Activated CD8-positive, alpha-beta T cell treated with anti-CD3 and anti-CD28 coated beads for 36 hours (primary cell): ENCODE data around the gene VAV2. TPM values are rescaled to one million over a fixed set of nuclear protein-coding genes. Genes with fewer than 3 reads are reported as not detected.

Experiments used
- ATAC-seq: fragments of 200-7000 bp; cut with Tn5 transposase; one replicate; pipeline ENCODE4 v1.10.0; 2021; ENCODE audit warnings: mild to moderate bottlenecking, moderate library complexity
- CTCF ChIA-PET: fragments of 350-600 bp; sonication (Branson Sonifier 250); formaldehyde crosslinking; loops from one replicate; lab custom pipeline; 2021; ENCODE audit warnings: antibody characterized with exemption; lab: Charles Lee
- POLR2A ChIA-PET: fragments of 350-600 bp; sonication (Branson Sonifier 250); formaldehyde crosslinking; loops from one replicate; lab custom pipeline; 2021; ENCODE audit warnings: antibody characterized with exemption; lab: Charles Lee
- DNase-seq: peaks from one replicate; pipeline ENCODE4 v3.0.0-alpha.2; 2020
- H3K27ac Mint-ChIP-seq: one replicate; pipeline ENCODE4 v1.8.0; 2021; ENCODE audit warnings: mild to moderate bottlenecking, mixed read lengths
- H3K27me3 Mint-ChIP-seq: one replicate; pipeline ENCODE4 v1.8.0; 2021; ENCODE audit warnings: mixed read lengths
- H3K36me3 Mint-ChIP-seq: one replicate; pipeline ENCODE4 v1.8.0; 2021; ENCODE audit warnings: low read depth, mixed read lengths
- H3K4me1 Mint-ChIP-seq: one replicate; pipeline ENCODE4 v1.8.0; 2021; ENCODE audit warnings: low read depth, mixed read lengths
- H3K4me3 Mint-ChIP-seq: one replicate; pipeline ENCODE4 v1.8.0; 2021; ENCODE audit warnings: mild to moderate bottlenecking, moderate library complexity, mixed read lengths
- H3K9me3 Mint-ChIP-seq: one replicate; pipeline ENCODE4 v1.8.0; 2021; ENCODE audit warnings: mixed read lengths
- CTCF ChIP-seq: fragments of 200-600 bp; IDR thresholded peaks from one replicate; pipeline ENCODE4 v1.8.0; 2022; ENCODE audit warnings: antibody characterized with exemption, mild to moderate bottlenecking
- intact Hi-C: fragments of 100-400 bp; cut with micrococcal nuclease; formaldehyde crosslinking; loops from one replicate; pipeline ENCODE4 v1.10.0; 2022
- total RNA-seq, 2 experiments: library from RNA; stranded (reverse); gene quantifications; one replicate each; pipeline ENCODE4 v1.2.3, GENCODE V29; 2021

Gene VAV2
- total RNA-seq, 2 experiments from 2014 or later = 5.1 to 5.4 TPM

- no peaks in the 10 kb centered on the region for H3K9me3 Mint-ChIP-seq
- CTCF ChIA-PET = no interaction called here
- POLR2A ChIA-PET = no interaction called here
- no peak for TF ChIP-seq CTCF
- ATAC-seq (no peak), DNase-seq (no peak)
- no peak overlapping the region for H3K4me3 Mint-ChIP-seq
- intact Hi-C loops = no loop called here
- no peak overlapping the region for H3K27ac Mint-ChIP-seq
- no peaks in the 10 kb centered on the region for H3K36me3 Mint-ChIP-seq
- no peaks in the 10 kb centered on the region for H3K27me3 Mint-ChIP-seq
- H3K4me1 Mint-ChIP-seq = no peaks in the 10 kb centered on the region
These were observed 109.0 kb downstream of the VAV2 start for GRCh38 chr9:133882849-133883755.

- H3K9me3 Mint-ChIP-seq = no peaks in the 10 kb centered on the region
- ATAC-seq = no peak
- intact Hi-C loops = no loop called here
- POLR2A ChIA-PET = no interaction called here
- CTCF ChIA-PET = no interaction called here
- H3K36me3 Mint-ChIP-seq = no peaks in the 10 kb centered on the region
- no peak overlapping the region for H3K27ac Mint-ChIP-seq
- DNase-seq = no peak
- H3K4me3 Mint-ChIP-seq = no peak overlapping the region
- no peaks in the 10 kb centered on the region for H3K27me3 Mint-ChIP-seq
- no peaks in the 10 kb centered on the region for H3K4me1 Mint-ChIP-seq
- TF ChIP-seq CTCF = no peak
These were observed 110.3 kb downstream of the VAV2 start for GRCh38 chr9:133881671-133882381.

GRCh38 chr9:133880851-133881661, 111.1 kb downstream of the VAV2 start:
- ATAC-seq (no peak), DNase-seq (no peak)
- intact Hi-C loops = no loop called here
- H3K9me3 Mint-ChIP-seq = no peaks in the 10 kb centered on the region
- H3K27ac Mint-ChIP-seq = no peak overlapping the region
- H3K4me1 Mint-ChIP-seq = no peaks in the 10 kb centered on the region
- H3K27me3 Mint-ChIP-seq = no peaks in the 10 kb centered on the region
- no peak overlapping the region for H3K4me3 Mint-ChIP-seq
- no peaks in the 10 kb centered on the region for H3K36me3 Mint-ChIP-seq
- TF ChIP-seq CTCF = no peak
- CTCF ChIA-PET = no interaction called here
- POLR2A ChIA-PET = no interaction called here

GRCh38 chr9:133880136-133880535, 112.0 kb downstream of the VAV2 start:
- H3K4me1 Mint-ChIP-seq = no peaks in the 10 kb centered on the region
- no peaks in the 10 kb centered on the region for H3K27me3 Mint-ChIP-seq
- H3K27ac Mint-ChIP-seq = no peak overlapping the region
- TF ChIP-seq CTCF = no peak
- H3K4me3 Mint-ChIP-seq = no peak overlapping the region
- ChIA-PET POLR2A (no interaction called here), CTCF (no interaction called here)
- ATAC-seq (no peak), DNase-seq (no peak)
- H3K36me3 Mint-ChIP-seq = no peaks in the 10 kb centered on the region
- H3K9me3 Mint-ChIP-seq = no peaks in the 10 kb centered on the region
- intact Hi-C loops = no loop called here
